ENCODE results near the gene BRD3.

- TF ChIP-seq CTCF (IDR thresholded peaks at IDR 0.05; ENCODE audit: low read depth, low read length) (no peak), EZH2phosphoT487 (IDR thresholded peaks at IDR 0.05; ENCODE audit: low read depth) (no peak)
Observed at GRCh38 chr9:134005381-134005780, 62.4 kb downstream of the BRD3 start.
